ENCODE results near the gene POLD1. TPM values are rescaled to one million over a fixed set of nuclear protein-coding genes. Genes with fewer than 3 reads are reported as not detected.

The POLD1 gene
- total and polyA plus RNA-seq, 4 donors: 7.5 to 57.1 (median 8.2) TPM

- TF ChIP-seq CTCF (IDR thresholded peaks at IDR 0.05; ENCODE audit: low read depth, low read length, missing input control): no peak
- no peak for TF ChIP-seq SP1 (IDR thresholded peaks at IDR 0.05)
- TF ChIP-seq GABPA (IDR thresholded peaks at IDR 0.05 in 1 of 2, conservative IDR thresholded peaks at IDR 0.05 in 1 of 2): no peak
- no peak for TF ChIP-seq JUND (IDR thresholded peaks at IDR 0.05)
- TF ChIP-seq HNF4G (IDR thresholded peaks at IDR 0.05): no peak
These were observed 763 bp downstream of the POLD1 start (continued) for GRCh38 chr19:50384685-50385535.

- Histone ChIP-seq H3K4me1 (ENCODE audit: control insufficient read depth in 4 of 4, insufficient read depth in 4 of 4, low read length in 3 of 4) (peaks cover 0 to 12% (median 10%) of the 10 kb centered on the region in 4 donors), H3K9ac (ENCODE audit: low read depth in 1 of 2, low read length in 2 of 2) (no peak overlapping the region), H3K9me3 (ENCODE audit: control insufficient read depth in 4 of 4, low read length in 3 of 4) (no peaks in the 10 kb centered on the region), H3K36me3 (ENCODE audit: control insufficient read depth in 4 of 4, insufficient read depth in 3 of 4, low read depth in 1 of 4, low read length in 3 of 4) (peaks cover 0 to 2% (median 0%) of the 10 kb centered on the region in 4 donors), H3K27me3 (ENCODE audit: control insufficient read depth in 4 of 4, insufficient read depth in 4 of 4, low read length in 3 of 4) (no peaks in the 10 kb centered on the region), H3K4me3 (ENCODE audit: low read depth in 1 of 3, low read length in 3 of 3) (no peak overlapping the region), H3K27ac (ENCODE audit: low read depth in 1 of 2, low read length in 2 of 2) (no peak overlapping the region)
- WGBS: 89% methylated on average over 21 of the region's 21 CpGs
- TF ChIP-seq RAD21 (IDR thresholded peaks at IDR 0.05): no peak
- TF ChIP-seq RXRA (IDR thresholded peaks at IDR 0.05): no peak
- TF ChIP-seq CTCF (IDR thresholded peaks at IDR 0.05; ENCODE audit: low read depth, low read length, missing input control): no peak
- no peak for TF ChIP-seq JUND (IDR thresholded peaks at IDR 0.05)
- TF ChIP-seq REST (IDR thresholded peaks at IDR 0.05): no peak
- TF ChIP-seq NR2F2 (IDR thresholded peaks at IDR 0.05): no peak
- TF ChIP-seq FOXA2 (IDR thresholded peaks at IDR 0.05): no peak
- TF ChIP-seq MAX (IDR thresholded peaks at IDR 0.05): no peak
- no peak for TF ChIP-seq FOXA1 (IDR thresholded peaks at IDR 0.05)
- TF ChIP-seq YY1 (IDR thresholded peaks at IDR 0.05): no peak
- TF ChIP-seq HNF4G (IDR thresholded peaks at IDR 0.05): no peak
- no peak for DNase-seq (ENCODE audit: low spot score)
These were observed 3.2 kb downstream of the POLD1 start for GRCh38 chr19:50387176-50387867.

Data from liver (tissue), 9 donors.